HEK293 (cell line): ENCODE measurements around the gene NHLRC2.
"Not testable (repeated sequence)": the region's sequence is repeated elsewhere in the genome, so short reads cannot be mapped to it uniquely, and the experiment has no call there.

Source experiments
- MZF1 ChIP-seq: fragments of 450-650 bp; formaldehyde crosslinking; IDR thresholded peaks from 2 replicates; pipeline ENCODE4 v1.5.1; 2017; ENCODE audit warnings: missing biosample characterization, missing genetic modification characterization, borderline replicate concordance
- YY1 ChIP-seq: fragments of 450-650 bp; formaldehyde crosslinking; IDR thresholded peaks from 2 replicates; pipeline ENCODE4 v1.5.1; 2018; ENCODE audit warnings: missing biosample characterization, missing genetic modification characterization
- ZNF423 ChIP-seq: fragments of 450-650 bp; formaldehyde crosslinking; IDR thresholded peaks from 2 replicates; pipeline ENCODE4 v1.5.1; 2016; ENCODE audit warnings: missing biosample characterization, missing genetic modification characterization
- ZNF596 ChIP-seq: fragments of 450-650 bp; IDR thresholded peaks from 2 replicates; pipeline ENCODE4 v1.5.0; 2018; ENCODE audit warnings: missing biosample characterization, mild to moderate bottlenecking, missing genetic modification characterization, moderate library complexity
- TF ChIP-seq, protein P1 (sequence below): fragments of 450-650 bp; formaldehyde crosslinking; IDR thresholded peaks from 2 replicates; pipeline ENCODE4 v1.5.1; 2016; ENCODE audit warnings: missing biosample characterization, missing genetic modification characterization
- TF ChIP-seq, protein P2 (sequence below): fragments of 450-650 bp; formaldehyde crosslinking; IDR thresholded peaks from 2 replicates; pipeline ENCODE4 v1.5.1; 2016; ENCODE audit warnings: missing biosample characterization, missing genetic modification characterization

DNA sequence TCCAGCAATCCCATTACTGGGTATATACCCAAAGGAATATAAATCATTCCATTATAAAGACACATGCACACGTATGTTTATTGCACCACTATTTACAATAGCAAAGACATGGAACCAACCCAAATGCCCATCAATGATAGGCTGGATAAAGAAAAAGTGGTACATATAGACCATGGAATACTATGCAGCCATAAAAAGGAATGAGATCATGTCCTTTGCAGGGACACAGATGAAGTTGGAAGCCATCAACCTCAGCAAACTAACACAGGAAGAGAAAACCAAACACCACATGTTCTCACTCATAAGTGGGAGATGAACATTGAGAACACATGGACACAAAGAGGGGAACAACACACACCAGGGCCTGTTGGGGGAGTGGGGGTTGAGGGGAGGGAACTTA is 39.8 kb upstream of the NHLRC2 start:
- TF ChIP-seq, protein P1, sequence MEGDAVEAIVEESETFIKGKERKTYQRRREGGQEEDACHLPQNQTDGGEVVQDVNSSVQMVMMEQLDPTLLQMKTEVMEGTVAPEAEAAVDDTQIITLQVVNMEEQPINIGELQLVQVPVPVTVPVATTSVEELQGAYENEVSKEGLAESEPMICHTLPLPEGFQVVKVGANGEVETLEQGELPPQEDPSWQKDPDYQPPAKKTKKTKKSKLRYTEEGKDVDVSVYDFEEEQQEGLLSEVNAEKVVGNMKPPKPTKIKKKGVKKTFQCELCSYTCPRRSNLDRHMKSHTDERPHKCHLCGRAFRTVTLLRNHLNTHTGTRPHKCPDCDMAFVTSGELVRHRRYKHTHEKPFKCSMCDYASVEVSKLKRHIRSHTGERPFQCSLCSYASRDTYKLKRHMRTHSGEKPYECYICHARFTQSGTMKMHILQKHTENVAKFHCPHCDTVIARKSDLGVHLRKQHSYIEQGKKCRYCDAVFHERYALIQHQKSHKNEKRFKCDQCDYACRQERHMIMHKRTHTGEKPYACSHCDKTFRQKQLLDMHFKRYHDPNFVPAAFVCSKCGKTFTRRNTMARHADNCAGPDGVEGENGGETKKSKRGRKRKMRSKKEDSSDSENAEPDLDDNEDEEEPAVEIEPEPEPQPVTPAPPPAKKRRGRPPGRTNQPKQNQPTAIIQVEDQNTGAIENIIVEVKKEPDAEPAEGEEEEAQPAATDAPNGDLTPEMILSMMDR (tag by site-specific recombination): not testable (repeated sequence)
- not testable (repeated sequence) for TF ChIP-seq ZNF423; YY1 (tag by site-specific recombination); MZF1 (tag by site-specific recombination); ZNF596 (tag by site-specific recombination)
- TF ChIP-seq, protein P2, sequence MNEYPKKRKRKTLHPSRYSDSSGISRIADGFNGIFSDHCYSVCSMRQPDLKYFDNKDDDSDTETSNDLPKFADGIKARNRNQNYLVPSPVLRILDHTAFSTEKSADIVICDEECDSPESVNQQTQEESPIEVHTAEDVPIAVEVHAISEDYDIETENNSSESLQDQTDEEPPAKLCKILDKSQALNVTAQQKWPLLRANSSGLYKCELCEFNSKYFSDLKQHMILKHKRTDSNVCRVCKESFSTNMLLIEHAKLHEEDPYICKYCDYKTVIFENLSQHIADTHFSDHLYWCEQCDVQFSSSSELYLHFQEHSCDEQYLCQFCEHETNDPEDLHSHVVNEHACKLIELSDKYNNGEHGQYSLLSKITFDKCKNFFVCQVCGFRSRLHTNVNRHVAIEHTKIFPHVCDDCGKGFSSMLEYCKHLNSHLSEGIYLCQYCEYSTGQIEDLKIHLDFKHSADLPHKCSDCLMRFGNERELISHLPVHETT (tag by site-specific recombination): not testable (repeated sequence)
